GM21529 (cell line): ENCODE results near the gene STKLD1.
"Not testable (repeated sequence)": the region's sequence is repeated elsewhere in the genome, so short reads cannot be mapped to it uniquely, and the experiment has no call there.

Experiments
- ATAC-seq: cut with Tn5 transposase; IDR thresholded peaks from one replicate; pipeline ENCODE4 v1.9.1; 2021; ENCODE audit not compliant: unreplicated experiment

Gene STKLD1

GRCh38 chr9:133375724-133376654, at the start of gene STKLD1, which contains the start of gene SURF4:
Gene STKLD1 (plus strand): TSS chr9:133376366. CDS start chr9:133376474, 108 bp downstream.
Gene SURF4 (minus strand): TSS chr9:133376060. CDS start chr9:133375969, 91 bp downstream.
- peak; percentile 82 for ATAC-seq

DNA sequence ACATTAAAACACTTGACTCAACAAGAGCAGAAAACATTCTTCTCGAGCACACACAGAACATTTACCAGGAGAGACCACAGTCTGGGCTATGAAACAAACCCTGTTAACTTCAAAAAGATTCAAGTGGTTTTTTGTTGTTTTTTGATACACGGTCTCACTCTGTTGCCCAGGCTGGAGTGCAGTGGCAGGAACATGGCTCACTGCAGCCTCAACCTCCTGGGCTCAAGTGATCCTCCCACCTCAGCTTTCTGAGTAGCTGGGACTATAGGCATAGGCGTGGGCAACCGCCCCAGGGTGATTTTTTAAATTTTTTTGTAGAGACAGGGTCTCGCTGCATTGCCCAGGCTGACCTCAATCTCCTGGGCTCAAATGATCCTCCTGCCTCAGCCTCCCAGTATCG, 49.1 kb upstream of the STKLD1 start:
- not testable (repeated sequence) for ATAC-seq

DNA sequence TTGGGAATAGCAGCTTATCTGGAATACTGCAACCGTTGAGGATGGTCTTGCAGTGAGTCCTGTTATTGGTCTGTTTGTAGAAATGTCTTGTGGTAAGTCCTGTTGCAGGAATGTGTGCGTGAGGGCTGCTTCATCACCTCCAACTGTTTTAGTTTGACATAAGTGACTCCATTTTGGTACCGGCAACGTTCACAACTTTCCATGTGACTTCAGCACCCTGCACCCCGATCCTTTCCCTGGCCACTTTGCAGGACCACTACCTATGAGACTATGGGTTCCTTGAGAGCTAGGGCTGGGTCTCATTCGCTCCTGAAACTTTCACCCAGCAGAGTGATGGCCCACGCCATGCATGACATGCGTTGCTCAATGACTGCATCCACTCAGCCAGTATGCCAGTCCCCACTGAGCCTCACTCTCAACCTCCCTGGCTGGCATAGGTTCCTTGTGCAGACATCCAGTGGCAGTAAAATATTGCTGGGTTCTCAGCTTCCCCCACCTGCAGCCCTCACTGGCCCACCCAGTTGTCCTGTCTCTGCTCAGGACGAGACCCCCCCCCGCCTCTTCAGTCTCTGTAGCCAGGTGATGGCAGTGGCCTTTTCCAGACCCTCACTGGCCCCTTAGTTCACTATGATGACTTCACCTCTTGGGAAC, 48.2 kb upstream of the STKLD1 start:
- no peak for ATAC-seq

DNA sequence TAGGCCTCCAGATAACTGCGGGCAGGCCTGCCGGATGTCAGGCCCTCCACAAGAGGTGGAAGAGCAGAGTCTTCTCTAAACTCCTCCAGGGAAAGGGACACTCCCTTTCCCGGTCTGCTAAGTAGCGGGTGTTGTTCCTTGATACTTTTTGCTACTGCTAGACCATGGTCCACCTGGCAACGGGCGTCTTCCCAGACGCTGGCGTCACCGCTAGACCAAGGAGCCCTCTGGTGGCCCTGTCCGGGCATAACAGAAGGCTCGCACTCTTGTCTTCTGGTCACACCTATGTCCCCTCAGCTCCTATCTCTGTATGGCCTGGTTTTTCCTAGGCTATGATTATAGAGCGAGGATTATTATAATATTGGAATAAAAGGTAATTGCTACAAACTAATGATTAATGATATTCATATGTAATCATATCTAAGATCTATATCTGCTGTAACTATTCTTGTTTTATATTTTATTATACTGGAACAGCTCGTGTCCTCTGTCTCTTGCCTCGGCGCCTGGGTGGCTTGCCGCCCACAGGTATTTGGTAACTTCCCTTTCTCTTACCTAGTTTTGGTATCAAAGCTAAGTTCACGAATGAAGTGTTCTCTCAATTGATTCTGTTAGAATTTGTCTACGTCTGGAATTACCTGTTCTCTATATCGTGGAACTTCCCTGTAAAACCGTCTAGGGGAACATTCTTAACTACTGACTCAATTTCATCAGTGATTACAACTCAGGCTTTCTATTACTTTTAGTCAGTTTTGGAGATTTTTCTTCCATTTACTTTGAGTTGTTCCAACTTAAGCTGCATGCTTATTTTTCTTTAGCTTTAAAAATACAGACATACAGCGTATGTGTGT, 46.6 kb upstream of the STKLD1 start:
- not testable (repeated sequence) for ATAC-seq

DNA sequence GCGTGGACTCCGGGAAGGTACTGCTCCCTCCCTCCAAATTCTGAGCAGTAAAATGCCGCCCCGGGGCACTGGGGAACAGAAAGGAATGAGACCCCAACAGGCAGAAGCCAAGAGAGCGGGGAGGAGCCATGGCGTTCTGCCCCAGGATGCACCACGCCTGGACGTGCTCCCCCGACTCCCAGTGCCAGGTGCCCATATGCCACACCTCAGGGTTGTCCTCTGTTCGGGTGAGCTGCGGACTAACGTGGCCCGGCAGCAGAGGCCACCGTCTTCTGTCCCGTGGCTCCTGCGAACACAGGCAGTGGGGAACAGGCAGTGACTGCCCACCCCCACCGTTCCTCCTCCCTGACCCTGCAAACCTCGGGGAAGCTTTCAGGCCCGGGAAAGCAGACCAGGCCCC, 44.9 kb upstream of the STKLD1 start:
- ATAC-seq: no peak

DNA sequence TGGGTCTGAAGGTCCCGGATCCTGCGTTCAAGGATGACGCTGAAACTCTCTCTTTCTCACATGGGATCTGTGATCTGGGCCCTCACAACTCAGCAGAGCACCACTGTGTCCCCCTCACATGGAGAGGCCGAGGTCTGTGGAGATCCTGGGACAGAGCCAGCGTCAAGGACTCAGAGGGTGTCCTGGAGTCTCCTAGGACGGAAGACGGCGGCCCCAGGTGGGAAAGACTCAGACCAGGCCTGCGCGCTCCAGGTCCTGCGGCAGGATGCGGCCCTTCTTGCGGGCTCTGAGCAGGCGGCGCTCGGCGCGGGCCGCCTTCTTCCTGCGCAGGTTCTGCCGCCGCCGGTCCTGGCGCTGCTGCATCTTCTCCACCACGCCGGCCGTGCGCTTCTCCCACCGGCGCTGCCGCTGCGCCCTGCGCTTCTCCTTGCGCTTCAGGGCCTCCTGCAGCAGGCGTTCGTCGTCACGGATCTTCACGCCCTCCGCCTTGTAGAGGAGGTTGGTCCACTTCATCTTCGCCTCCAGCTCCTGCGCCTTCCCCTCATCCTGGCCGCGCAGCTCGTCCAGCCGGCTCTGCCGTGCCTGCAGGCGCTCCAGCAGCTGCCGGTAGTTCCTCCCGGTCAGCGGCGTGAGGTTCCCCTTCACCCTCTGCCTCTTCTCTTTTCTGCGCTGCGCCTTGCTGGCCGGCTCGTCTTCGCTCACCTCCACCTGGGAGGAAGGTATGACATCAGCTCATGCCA, 44.4 kb upstream of the STKLD1 start:
- no peak for ATAC-seq

DNA sequence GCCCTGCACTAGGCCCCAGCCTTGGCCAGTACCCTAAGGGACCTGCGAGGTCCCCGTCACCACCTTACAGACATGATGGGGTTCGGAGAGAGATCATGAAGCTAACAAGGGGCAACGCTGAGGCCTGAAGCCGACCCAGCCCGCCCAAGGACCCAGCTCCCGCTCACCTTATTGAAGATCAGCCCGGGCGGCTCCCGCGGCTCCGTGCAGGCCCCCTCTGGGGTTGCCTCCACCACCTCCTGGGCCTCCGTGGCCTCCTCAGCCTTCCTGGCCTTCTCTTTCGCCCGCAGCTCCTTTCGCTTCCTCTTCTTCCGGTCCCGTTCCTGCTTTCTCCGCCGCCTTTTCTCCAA, 43.8 kb upstream of the STKLD1 start:
- no peak for ATAC-seq

DNA sequence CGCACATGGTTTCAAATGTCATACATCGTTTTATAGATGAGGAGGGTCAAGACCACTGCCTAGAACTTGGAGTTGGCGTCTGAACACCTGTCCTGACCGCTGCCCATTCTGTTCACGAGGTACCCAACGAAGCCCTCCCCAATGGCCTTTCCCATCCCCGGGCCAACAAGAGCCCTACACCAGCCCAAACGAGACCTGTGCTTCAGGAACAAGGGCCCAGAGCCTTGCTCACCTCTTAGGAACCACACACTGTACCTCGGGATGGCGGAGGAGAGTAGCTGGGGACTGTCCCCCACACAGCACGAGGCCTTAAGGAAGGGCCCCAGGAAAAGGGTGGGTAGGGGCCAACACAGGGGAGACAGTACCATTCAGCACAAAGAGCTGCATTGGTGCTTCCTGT, 43.2 kb upstream of the STKLD1 start:
- ATAC-seq: no peak

- ATAC-seq: no peak
Observed at GRCh38 chr9:133333566-133333965, 42.6 kb upstream of the STKLD1 start.

- ATAC-seq: no peak
Observed at GRCh38 chr9:133334161-133334560, 42.0 kb upstream of the STKLD1 start.

- not testable (repeated sequence) for ATAC-seq
Observed at GRCh38 chr9:133334888-133335287, 41.3 kb upstream of the STKLD1 start.

DNA sequence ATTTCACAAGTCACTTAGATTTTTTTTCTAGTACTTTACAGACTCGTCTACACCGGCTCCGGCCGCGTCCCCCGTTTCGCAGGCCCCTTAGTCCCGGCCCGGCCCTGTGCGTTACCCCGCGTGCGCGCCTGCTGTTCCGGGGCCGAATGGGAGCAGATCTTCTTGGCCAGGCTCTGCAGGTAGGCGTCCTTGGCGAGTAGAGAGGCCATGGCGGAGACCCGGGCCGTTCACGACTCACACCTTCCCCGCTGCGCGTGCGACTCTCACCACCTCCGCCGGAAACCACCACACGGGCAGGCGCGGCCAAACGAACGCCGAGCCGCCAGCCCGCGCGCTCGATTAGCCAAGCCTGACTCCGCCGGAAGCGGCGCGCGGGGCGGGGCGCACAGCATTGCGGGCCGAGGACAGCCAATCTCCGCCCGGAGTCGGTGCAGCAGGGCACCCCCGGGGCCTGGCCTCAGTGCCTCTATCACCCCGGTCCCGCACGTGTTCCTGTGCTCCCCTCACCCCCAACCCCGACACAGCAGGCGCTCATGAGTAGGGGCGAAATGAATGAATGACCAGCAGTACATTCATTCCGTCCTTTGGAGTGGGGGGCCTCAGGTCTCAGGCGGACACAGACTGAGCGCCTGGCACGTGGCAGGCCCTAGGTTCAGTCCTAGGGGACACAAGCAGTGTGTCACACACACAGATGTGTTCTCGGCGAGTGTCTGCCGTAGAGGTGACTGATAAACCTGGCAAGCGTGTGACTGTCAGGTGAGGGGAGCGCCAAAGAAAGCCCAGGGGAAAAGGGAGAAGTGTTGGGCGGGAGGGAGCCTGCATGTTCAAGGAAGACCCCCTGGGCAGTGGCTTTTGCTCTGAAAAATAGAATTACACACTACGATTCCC, 40.0 kb upstream of the STKLD1 start, which contains the start of gene SURF6:
SURF6 (minus strand) TSS at position 265 of the 888 bp plus-strand sequence; CDS start at position 209, 56 bp downstream.
- ATAC-seq: peak; percentile 82

DNA sequence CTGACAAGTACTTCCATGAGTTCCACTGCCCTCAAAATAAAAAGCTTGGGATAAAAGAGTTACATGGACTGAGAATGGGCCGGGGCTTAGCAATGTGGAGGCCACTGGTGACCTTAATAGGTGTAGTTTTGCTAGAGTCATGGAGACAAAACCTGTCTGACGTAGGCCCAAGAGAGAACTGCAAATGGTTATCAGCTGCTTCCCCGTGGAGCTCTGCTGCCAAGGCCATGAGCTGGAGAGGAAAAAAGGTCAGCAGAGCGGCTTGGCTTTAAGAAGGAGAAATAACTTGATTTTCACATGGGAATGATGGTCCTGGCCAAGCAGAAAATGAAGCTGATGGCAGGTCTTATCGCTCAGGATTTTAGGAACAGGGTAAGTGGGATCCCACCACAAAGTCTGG, 36.5 kb upstream of the STKLD1 start:
- no peak for ATAC-seq

GRCh38 chr9:133340256-133340655, 35.9 kb upstream of the STKLD1 start:
- ATAC-seq: no peak

- no peak for ATAC-seq
Observed at GRCh38 chr9:133340916-133341315, 35.2 kb upstream of the STKLD1 start.

DNA sequence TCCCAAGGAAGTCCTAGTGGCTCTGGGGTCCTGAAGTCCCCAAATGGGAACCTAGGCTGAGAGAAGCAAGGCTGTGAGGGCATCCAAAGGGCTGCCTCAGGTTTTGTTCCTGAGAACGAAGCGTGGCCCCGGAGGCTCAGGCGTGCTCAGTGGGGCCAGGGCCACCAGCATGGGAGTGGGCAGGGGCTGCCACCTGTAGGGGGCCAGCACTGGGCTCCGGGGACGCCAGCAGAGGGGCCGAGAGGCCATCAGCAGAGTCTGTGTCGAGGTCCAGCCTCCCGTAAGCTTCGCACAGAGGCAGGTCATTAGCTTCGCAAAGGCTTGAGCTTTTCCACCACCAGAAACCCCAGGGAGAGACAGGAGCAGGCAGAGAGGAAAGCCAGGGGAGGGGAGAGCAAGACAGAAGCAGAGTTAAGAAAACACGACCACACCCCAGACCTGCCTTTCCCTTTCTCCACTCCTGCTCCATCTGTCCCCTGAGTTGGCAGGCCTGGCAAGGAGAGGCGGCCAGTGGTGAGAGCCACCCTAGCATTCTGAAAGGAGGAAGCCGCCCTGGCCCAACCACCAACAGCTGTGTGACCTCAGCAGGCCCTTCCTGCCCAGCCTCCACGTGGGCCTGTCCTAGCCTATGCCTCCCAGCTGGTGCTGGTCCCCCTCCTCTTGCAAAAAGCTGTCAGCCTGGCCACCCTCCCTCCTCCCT, 34.6 kb upstream of the STKLD1 start:
- no peak for ATAC-seq

DNA sequence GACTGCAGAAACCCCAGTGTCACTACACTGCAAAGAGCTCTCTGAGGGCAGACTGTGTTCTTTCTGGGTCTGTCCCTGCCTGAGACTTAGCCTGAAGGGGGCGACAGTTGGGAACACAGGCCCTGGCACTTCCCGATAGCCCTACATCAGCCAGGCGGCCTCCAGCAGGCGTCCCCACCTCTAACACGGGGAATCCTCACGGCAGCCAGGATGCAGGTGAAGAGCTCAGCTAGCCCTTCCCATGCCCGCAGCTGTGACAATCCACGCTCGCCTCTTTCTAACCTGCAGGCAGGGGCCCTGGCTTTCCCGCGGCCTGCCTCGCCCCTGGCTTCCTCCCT, 34.1 kb upstream of the STKLD1 start:
- no peak for ATAC-seq

GRCh38 chr9:133342570-133342969, 33.6 kb upstream of the STKLD1 start:
- ATAC-seq: no peak

DNA sequence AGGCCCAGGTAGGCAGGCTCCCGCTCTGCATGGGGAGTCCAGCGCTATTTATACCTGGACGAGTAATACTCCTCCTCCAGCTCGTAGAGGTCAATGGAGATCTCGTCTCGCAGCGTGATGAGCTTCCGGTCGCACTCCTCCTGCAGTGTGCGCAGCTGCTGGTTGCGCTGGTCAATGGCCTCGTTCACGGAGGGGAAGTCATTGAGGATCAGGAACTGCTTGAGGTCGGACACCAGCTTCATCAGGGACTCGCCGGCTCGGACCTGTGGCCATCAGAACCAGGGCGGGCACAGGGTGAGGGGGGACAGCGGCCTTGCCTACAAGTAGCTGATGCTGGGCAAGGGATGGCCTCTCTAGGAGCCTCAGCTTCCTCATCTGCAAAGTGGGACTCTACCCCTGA, 32.1 kb upstream of the STKLD1 start:
- no peak for ATAC-seq
